ENCODE measurements around the gene SMYD3.
"Not testable (repeated sequence)": the region's sequence is repeated elsewhere in the genome, so short reads cannot be mapped to it uniquely, and the experiment has no call there.

DNA sequence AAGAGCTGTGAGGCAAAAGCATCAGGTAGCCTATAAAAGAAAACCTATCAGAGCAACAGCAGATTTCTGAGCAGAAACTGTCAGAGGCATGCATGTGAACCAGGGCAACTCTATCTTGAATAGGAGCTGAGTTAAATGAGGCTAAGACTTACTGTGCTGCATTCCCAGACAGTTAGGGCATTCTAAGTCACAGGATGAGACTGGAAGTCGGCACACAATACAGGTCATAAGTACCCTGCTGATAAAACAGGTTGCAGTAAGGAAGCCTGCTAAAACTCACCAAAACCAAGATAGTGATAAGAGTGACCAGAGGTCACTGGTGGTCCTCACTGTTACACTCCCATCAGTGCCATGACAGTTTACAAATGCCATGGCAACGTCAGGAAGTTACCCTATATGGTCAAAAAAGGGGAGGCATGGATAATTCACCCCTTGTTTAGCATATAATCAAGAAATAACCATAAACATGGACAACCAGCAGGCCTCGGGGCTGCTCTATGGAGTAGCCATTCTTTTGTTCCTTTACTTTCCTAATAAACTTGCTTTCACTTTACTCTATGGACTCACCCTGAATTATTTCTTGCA, 150.0 kb downstream of the SMYD3 start:
- not testable (repeated sequence) for TF ChIP-seq CHD2 (IDR thresholded peaks at IDR 0.05; ENCODE audit: borderline replicate concordance, low read depth, low read length); CTCF (IDR thresholded peaks at IDR 0.05 in 2 of 3, conservative IDR thresholded peaks at IDR 0.05 in 1 of 3; ENCODE audit: control insufficient read depth in 2 of 3, extremely low read depth in 1 of 3, insufficient read depth in 1 of 3, low read depth in 3 of 3, low read length in 3 of 3)
